GM12878 (cell line): Measurements from ENCODE around the gene SLC25A45. TPM values are rescaled to one million over a fixed set of nuclear protein-coding genes. Genes with fewer than 3 reads are reported as not detected.
A peak's percentile ranks its signal among the peaks of the same experiment; 100 is the strongest.

Source experiments
- ATF7 ChIP-seq: fragments of 450-650 bp; IDR thresholded peaks from 2 replicates; pipeline ENCODE4 v1.6.1; 2016; ENCODE audit warnings: low read depth, mild to moderate bottlenecking
- BCL11A ChIP-seq: IDR thresholded peaks from 2 replicates; pipeline ENCODE4 v1.6.1; 2011; ENCODE audit warnings: low read depth, low read length
- CHD1 ChIP-seq: IDR thresholded peaks from 2 replicates; pipeline ENCODE4 v1.6.1; 2012; ENCODE audit warnings: low read depth, low read length, improper control_type of control experiment
- IKZF2 ChIP-seq, 2 experiments: fragments of 450-650 bp; IDR thresholded peaks; 2 replicates each; pipeline ENCODE4 v1.6.1; 2017; ENCODE audit warnings: mild to moderate bottlenecking in 2 of 2, moderate library complexity in 2 of 2
- NBN ChIP-seq: fragments of 450-650 bp; IDR thresholded peaks from 2 replicates; pipeline ENCODE4 v1.6.1; 2016
- NFIC ChIP-seq: IDR thresholded peaks from 2 replicates; pipeline ENCODE4 v1.6.1; 2012; ENCODE audit warnings: low read depth, mild to moderate bottlenecking, inconsistent platforms, low read length, moderate library complexity
- NFYB ChIP-seq: IDR thresholded peaks from 2 replicates; pipeline ENCODE4 v1.6.1; 2011; ENCODE audit warnings: low read depth, mild to moderate bottlenecking, low read length, improper control_type of control experiment, moderate library complexity; ENCODE audit not compliant: insufficient read depth
- NR2C2 ChIP-seq: IDR thresholded peaks from 2 replicates; pipeline ENCODE4 v1.6.1; 2011; ENCODE audit warnings: borderline replicate concordance, low read depth; ENCODE audit not compliant: control insufficient read depth, insufficient read length
- NRF1 ChIP-seq: conservative IDR thresholded peaks from 2 replicates; pipeline ENCODE4 v1.6.1; 2011; ENCODE audit warnings: mild to moderate bottlenecking, low read depth, low read length, improper control_type of control experiment
- POLR2A ChIP-seq: IDR thresholded peaks from 2 replicates; pipeline ENCODE4 v1.6.1; 2011; ENCODE audit warnings: low read depth, mild to moderate bottlenecking, low read length
- POLR2AphosphoS2 ChIP-seq: IDR thresholded peaks from 2 replicates; pipeline ENCODE4 v1.6.1; 2011; ENCODE audit warnings: low read depth, mild to moderate bottlenecking, low read length, improper control_type of control experiment, moderate library complexity
- POU2F2 ChIP-seq: IDR thresholded peaks from 3 replicates; pipeline ENCODE4 v1.6.1; 2011; ENCODE audit warnings: low read depth, mild to moderate bottlenecking, low read length, borderline replicate concordance
- RBBP5 ChIP-seq: fragments of 200-600 bp; sonication (generic); conservative IDR thresholded peaks from 2 replicates; pipeline ENCODE4 v1.6.1; 2016
- TAF1 ChIP-seq: IDR thresholded peaks from 2 replicates; pipeline ENCODE4 v1.6.1; 2011; ENCODE audit warnings: mild to moderate bottlenecking, low read depth, low read length, borderline replicate concordance
- TBL1XR1 ChIP-seq: IDR thresholded peaks from 2 replicates; pipeline ENCODE4 v1.6.1; 2012; ENCODE audit warnings: low read depth, low read length, improper control_type of control experiment
- ZBED1 ChIP-seq: IDR thresholded peaks from 2 replicates; pipeline ENCODE4 v1.6.1; 2016; ENCODE audit warnings: borderline replicate concordance
- ZNF217 ChIP-seq: fragments of 450-650 bp; IDR thresholded peaks from 2 replicates; pipeline ENCODE4 v1.6.1; 2017; ENCODE audit warnings: antibody characterized with exemption, mild to moderate bottlenecking
- ZNF622 ChIP-seq: fragments of 450-650 bp; IDR thresholded peaks from 2 replicates; pipeline ENCODE4 v1.6.1; 2017; ENCODE audit warnings: mild to moderate bottlenecking, inconsistent platforms
- polyA plus RNA-seq, 11 experiments: library from polyadenylated mRNA; depleted of rRNA in 4 of 11; unstranded in 6 of 11; stranded (reverse) in 5 of 11; fragments of >200 nt; fragmentation: Nextera tagmentation in 4 of 11; fragmentation: Illumina TruSeq in 1 of 11; extraction: Ambion mirVana in 4 of 11; extraction: Trizol in 1 of 11; gene quantifications; 1 replicate in 1 of 11; 2 replicates in 10 of 11; pipeline versions ENCODE4 v1.2.1 to v1.2.3, GENCODE V29; 2011 to 2016; ENCODE audit warnings: inconsistent platforms in 2 of 11, missing spikeins in 2 of 11, low read depth in 1 of 11
- total RNA-seq, 4 experiments: library from RNA; depleted of rRNA in 3 of 4; stranded (reverse); fragments of >200 nt in 3 of 4; fragmentation: Illumina TruSeq in 1 of 4; extraction: Trizol in 1 of 4; gene quantifications; 2 replicates each; pipeline versions ENCODE4 v1.2.1 to v1.2.3, GENCODE V29; 2013 to 2021
- TF ChIP-seq, protein P1 (sequence below), 3 experiments: IDR thresholded peaks in 2 of 3; conservative IDR thresholded peaks in 1 of 3; 2 replicates each; pipeline ENCODE4 v1.5.1; 2011; ENCODE audit warnings: low read depth in 3 of 3, low read length in 3 of 3, mild to moderate bottlenecking in 3 of 3, control low read depth in 2 of 3, moderate library complexity in 2 of 3, inconsistent platforms in 1 of 3, mixed read lengths in 1 of 3; ENCODE audit not compliant: control insufficient read depth in 2 of 3, insufficient read depth in 1 of 3; ENCODE audit errors: extremely low read depth in 1 of 3
- TF ChIP-seq, protein P2 (sequence below): IDR thresholded peaks from 2 replicates; pipeline ENCODE4 v1.6.1; 2012; ENCODE audit warnings: improper control_type of control experiment, low read depth, low read length; ENCODE audit not compliant: insufficient replicate concordance
- TF ChIP-seq, protein P3 (sequence below): IDR thresholded peaks from 2 replicates; pipeline ENCODE4 v1.6.1; 2011; ENCODE audit warnings: mild to moderate bottlenecking, low read depth, low read length, moderate library complexity; ENCODE audit not compliant: insufficient replicate concordance

Gene SLC25A45
- total and polyA plus RNA-seq, 10 of the 15 experiments (the other 5 are each of a cell fraction or from before 2014, with no cell fraction given): 4.1 to 35.2 (median 20.3) TPM

DNA sequence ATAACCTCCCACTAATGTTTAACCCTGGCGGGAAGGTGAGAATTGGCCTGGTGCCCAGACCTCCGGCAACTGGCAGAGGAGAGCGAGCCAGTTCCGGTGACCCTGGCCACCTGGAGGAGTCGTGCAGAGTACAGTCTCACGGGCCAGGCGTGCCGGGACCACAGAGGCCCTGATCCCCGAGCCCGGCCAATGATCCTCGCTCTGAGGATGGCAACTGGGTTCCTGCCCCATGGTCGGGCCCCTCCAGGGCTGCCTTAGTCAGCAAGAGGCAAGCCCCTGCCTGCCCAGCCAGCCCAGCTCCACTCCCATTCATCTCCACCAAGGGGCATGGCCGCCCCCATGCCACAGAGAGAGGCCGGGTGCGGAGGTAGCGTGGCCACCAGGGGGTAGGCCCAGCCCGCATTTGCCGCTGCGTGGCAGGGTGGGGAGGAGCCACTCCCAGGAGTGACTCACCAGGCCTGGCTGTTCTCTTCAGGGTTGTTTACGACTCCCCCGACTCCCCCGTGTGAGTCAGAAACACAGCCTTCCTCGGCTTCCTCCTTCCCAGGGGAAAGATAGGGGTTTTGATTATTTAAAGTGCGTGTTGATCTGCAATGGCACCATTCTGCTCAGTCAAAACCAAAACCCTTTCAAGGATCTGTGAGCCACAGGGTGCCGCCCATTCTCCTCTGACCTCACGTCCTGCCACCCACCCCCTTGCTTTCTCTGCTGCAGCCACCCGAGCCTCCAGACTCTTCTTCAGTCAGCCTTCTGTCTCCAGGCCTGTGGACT is at the start of gene SLC25A45 (continued):
- TF ChIP-seq TAF1: peak; percentile 49; the same call in 1 of the 2 replicates
- TF ChIP-seq POLR2AphosphoS2: 0 out of 2 replicates have a peak, but pooled peaks have one; percentile 82
- 0 out of 3 replicates have a peak, but pooled peaks have one; percentile 19 for TF ChIP-seq POU2F2
- TF ChIP-seq, protein P1, sequence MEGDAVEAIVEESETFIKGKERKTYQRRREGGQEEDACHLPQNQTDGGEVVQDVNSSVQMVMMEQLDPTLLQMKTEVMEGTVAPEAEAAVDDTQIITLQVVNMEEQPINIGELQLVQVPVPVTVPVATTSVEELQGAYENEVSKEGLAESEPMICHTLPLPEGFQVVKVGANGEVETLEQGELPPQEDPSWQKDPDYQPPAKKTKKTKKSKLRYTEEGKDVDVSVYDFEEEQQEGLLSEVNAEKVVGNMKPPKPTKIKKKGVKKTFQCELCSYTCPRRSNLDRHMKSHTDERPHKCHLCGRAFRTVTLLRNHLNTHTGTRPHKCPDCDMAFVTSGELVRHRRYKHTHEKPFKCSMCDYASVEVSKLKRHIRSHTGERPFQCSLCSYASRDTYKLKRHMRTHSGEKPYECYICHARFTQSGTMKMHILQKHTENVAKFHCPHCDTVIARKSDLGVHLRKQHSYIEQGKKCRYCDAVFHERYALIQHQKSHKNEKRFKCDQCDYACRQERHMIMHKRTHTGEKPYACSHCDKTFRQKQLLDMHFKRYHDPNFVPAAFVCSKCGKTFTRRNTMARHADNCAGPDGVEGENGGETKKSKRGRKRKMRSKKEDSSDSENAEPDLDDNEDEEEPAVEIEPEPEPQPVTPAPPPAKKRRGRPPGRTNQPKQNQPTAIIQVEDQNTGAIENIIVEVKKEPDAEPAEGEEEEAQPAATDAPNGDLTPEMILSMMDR (IDR thresholded peaks at IDR 0.05 in 2 of 3, conservative IDR thresholded peaks at IDR 0.05 in 1 of 3; ENCODE audit: control insufficient read depth in 2 of 3, extremely low read depth in 1 of 3, insufficient read depth in 1 of 3, low read depth in 3 of 3, low read length in 3 of 3): peak; percentile 70 to 79 (median 71)
- TF ChIP-seq BCL11A: peak; percentile 22; the same call in 1 of the 2 replicates
- no peak for TF ChIP-seq TBL1XR1
- TF ChIP-seq, protein P2, sequence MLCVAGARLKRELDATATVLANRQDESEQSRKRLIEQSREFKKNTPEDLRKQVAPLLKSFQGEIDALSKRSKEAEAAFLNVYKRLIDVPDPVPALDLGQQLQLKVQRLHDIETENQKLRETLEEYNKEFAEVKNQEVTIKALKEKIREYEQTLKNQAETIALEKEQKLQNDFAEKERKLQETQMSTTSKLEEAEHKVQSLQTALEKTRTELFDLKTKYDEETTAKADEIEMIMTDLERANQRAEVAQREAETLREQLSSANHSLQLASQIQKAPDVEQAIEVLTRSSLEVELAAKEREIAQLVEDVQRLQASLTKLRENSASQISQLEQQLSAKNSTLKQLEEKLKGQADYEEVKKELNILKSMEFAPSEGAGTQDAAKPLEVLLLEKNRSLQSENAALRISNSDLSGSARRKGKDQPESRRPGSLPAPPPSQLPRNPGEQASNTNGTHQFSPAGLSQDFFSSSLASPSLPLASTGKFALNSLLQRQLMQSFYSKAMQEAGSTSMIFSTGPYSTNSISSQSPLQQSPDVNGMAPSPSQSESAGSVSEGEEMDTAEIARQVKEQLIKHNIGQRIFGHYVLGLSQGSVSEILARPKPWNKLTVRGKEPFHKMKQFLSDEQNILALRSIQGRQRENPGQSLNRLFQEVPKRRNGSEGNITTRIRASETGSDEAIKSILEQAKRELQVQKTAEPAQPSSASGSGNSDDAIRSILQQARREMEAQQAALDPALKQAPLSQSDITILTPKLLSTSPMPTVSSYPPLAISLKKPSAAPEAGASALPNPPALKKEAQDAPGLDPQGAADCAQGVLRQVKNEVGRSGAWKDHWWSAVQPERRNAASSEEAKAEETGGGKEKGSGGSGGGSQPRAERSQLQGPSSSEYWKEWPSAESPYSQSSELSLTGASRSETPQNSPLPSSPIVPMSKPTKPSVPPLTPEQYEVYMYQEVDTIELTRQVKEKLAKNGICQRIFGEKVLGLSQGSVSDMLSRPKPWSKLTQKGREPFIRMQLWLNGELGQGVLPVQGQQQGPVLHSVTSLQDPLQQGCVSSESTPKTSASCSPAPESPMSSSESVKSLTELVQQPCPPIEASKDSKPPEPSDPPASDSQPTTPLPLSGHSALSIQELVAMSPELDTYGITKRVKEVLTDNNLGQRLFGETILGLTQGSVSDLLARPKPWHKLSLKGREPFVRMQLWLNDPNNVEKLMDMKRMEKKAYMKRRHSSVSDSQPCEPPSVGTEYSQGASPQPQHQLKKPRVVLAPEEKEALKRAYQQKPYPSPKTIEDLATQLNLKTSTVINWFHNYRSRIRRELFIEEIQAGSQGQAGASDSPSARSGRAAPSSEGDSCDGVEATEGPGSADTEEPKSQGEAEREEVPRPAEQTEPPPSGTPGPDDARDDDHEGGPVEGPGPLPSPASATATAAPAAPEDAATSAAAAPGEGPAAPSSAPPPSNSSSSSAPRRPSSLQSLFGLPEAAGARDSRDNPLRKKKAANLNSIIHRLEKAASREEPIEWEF: no peak
- TF ChIP-seq IKZF2 (IDR thresholded peaks at IDR 0.05): peak; percentile 74 to 76
- no peak for TF ChIP-seq RBBP5
- peak; percentile 80; the same call in 1 of the 2 replicates for TF ChIP-seq NBN
- no peak for TF ChIP-seq ZNF622
- no peak for TF ChIP-seq ZBED1
- no peak for TF ChIP-seq NR2C2
- TF ChIP-seq CHD1: peak; percentile 74; the same call in 1 of the 2 replicates
- peak; percentile 80 for TF ChIP-seq ATF7
- no peak for TF ChIP-seq NFYB
- TF ChIP-seq NRF1: no peak
- TF ChIP-seq ZNF217: no peak
- no peak; the same call in 1 of the 2 replicates for TF ChIP-seq NFIC
- peak; percentile 78 for TF ChIP-seq POLR2A
- TF ChIP-seq, protein P3, sequence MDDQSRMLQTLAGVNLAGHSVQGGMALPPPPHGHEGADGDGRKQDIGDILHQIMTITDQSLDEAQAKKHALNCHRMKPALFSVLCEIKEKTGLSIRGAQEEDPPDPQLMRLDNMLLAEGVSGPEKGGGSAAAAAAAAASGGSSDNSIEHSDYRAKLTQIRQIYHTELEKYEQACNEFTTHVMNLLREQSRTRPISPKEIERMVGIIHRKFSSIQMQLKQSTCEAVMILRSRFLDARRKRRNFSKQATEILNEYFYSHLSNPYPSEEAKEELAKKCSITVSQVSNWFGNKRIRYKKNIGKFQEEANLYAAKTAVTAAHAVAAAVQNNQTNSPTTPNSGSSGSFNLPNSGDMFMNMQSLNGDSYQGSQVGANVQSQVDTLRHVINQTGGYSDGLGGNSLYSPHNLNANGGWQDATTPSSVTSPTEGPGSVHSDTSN: no peak
